ENCODE data around the gene PPFIA4. TPM values are rescaled to one million over a fixed set of nuclear protein-coding genes. Genes with fewer than 3 reads are reported as not detected.

PPFIA4 gene
- total and polyA plus RNA-seq, 2 of the 4 experiments (the other 2 are of a cell fraction) = 5.4 to 13.7 TPM

- H4K20me1 ChIP-seq (ENCODE audit: insufficient read depth, low read length) = no peaks in the 10 kb centered on the region
- dilution Hi-C loops (cut with HindIII; ENCODE audit: low sequenced_read_pairs, unreplicated experiment) = no loop called here
- peaks cover 3% of the 10 kb centered on the region; the same call in 1 of the 2 replicates for H3K27me3 ChIP-seq (ENCODE audit: control insufficient read depth, insufficient read depth, low read length)
- peaks cover 19% of the 10 kb centered on the region for H3K36me3 ChIP-seq (ENCODE audit: control insufficient read depth, insufficient read depth, low read length)
- no peak overlapping the region for H2AK5ac ChIP-seq (ENCODE audit: low read depth, low read length)
- no peak overlapping the region for H2BK20ac ChIP-seq (ENCODE audit: low read depth, low read length)
- no peak overlapping the region for H4K8ac ChIP-seq (ENCODE audit: low read depth in 2 of 2, low read length in 2 of 2)
- no peak overlapping the region for H2AK9ac ChIP-seq (replicated peaks; ENCODE audit: low read depth, low read length, poor library complexity)
- TF ChIP-seq CHD1 (IDR thresholded peaks at IDR 0.05; ENCODE audit: low read depth, low read length) (no peak), RFX5 (IDR thresholded peaks at IDR 0.05; ENCODE audit: low read depth, low read length) (no peak), SMC3 (IDR thresholded peaks at IDR 0.05; ENCODE audit: low read depth, low read length) (no peak)
- TF ChIP-seq, protein P1, sequence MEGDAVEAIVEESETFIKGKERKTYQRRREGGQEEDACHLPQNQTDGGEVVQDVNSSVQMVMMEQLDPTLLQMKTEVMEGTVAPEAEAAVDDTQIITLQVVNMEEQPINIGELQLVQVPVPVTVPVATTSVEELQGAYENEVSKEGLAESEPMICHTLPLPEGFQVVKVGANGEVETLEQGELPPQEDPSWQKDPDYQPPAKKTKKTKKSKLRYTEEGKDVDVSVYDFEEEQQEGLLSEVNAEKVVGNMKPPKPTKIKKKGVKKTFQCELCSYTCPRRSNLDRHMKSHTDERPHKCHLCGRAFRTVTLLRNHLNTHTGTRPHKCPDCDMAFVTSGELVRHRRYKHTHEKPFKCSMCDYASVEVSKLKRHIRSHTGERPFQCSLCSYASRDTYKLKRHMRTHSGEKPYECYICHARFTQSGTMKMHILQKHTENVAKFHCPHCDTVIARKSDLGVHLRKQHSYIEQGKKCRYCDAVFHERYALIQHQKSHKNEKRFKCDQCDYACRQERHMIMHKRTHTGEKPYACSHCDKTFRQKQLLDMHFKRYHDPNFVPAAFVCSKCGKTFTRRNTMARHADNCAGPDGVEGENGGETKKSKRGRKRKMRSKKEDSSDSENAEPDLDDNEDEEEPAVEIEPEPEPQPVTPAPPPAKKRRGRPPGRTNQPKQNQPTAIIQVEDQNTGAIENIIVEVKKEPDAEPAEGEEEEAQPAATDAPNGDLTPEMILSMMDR (conservative IDR thresholded peaks at IDR 0.05; ENCODE audit: low read depth, low read length) = no peak
- ATAC-seq (ENCODE audit: low read depth) = no peak
- no peaks in the 10 kb centered on the region for H3K79me1 ChIP-seq (ENCODE audit: low read depth in 1 of 2, low read length in 2 of 2)
- no peak overlapping the region for H3K4ac ChIP-seq (ENCODE audit: low read depth, low read length)
- no peak overlapping the region for H4K5ac ChIP-seq (ENCODE audit: low read depth, low read length)
- H3K23ac ChIP-seq (ENCODE audit: low read depth, low read length) = no peak overlapping the region
- peaks cover 6% of the 10 kb centered on the region for H3K9me1 ChIP-seq (ENCODE audit: insufficient read depth, low read length)
- BruUV-seq (replicated peaks) = no TSS peak
- H3K9ac ChIP-seq (ENCODE audit: low read depth, low read length) = no peak overlapping the region
- H3K56ac ChIP-seq (ENCODE audit: extremely low read depth, insufficient read depth, low read length) = no peak overlapping the region
- H3K4me3 ChIP-seq (ENCODE audit: insufficient read depth, low read depth, low read length) = no peak overlapping the region
- in situ Hi-C loops (cut with MboI; ENCODE audit: low sequenced_read_pairs) = no loop called here
- no peak overlapping the region for H3K14ac ChIP-seq (replicated peaks; ENCODE audit: low read depth, low read length)
- no peak overlapping the region for H2BK15ac ChIP-seq (ENCODE audit: low read depth, low read length)
- no peak overlapping the region for H2BK5ac ChIP-seq (ENCODE audit: low read depth, low read length, poor library complexity, severe bottlenecking)
- H3K9me3 ChIP-seq (ENCODE audit: control insufficient read depth, insufficient read depth, low read length) = no peaks in the 10 kb centered on the region
- H3K27ac ChIP-seq (ENCODE audit: insufficient read depth, low read length) = no peak overlapping the region
- H2AFZ ChIP-seq (replicated peaks; ENCODE audit: low read length, poor library complexity) = no peak overlapping the region
- POLR2A ChIA-PET (ENCODE audit: unreplicated experiment) = no interaction called here
- CTCF ChIA-PET = interaction anchor here (1.6 kb wide), 1 partner anchor 13 kb away, joined by 5 read pairs; no protein-coding TSS in a partner anchor
- peaks cover 5% of the 10 kb centered on the region for H3K4me1 ChIP-seq (ENCODE audit: control insufficient read depth, insufficient read depth, low read length)
- no peak overlapping the region for H4K91ac ChIP-seq (ENCODE audit: insufficient read depth, low read depth, low read length)
- no peak overlapping the region for H3K4me2 ChIP-seq (ENCODE audit: low read depth, low read length)
- no peak overlapping the region for H2BK120ac ChIP-seq (ENCODE audit: low read depth, low read length)
- WGBS, 2 experiments (ENCODE audit: extremely low coverage in 2 of 2, insufficient read length in 1 of 2) = 60% methylated on average over 8 of the region's 20 CpGs; no CpG with 5 or more reads in 1 of the 2 experiments
- H3K18ac ChIP-seq (ENCODE audit: low read depth, low read length) = no peak overlapping the region
- intact Hi-C loops (cut with micrococcal nuclease) = no loop called here
- no peak for DNase-seq
Measured at GRCh38 chr1:203051841-203052324, 25.6 kb downstream of the PPFIA4 start.
